B cell (primary cell): Measurements from ENCODE around the gene ADAMTS16. TPM values are rescaled to one million over a fixed set of nuclear protein-coding genes. Genes with fewer than 3 reads are reported as not detected.

Experiments
- ATAC-seq: fragments of 200-7000 bp; cut with Tn5 transposase; one replicate; pipeline ENCODE4 v1.10.0; 2021; ENCODE audit warnings: low read depth, mild to moderate bottlenecking, moderate number of reproducible peaks, moderate library complexity
- CTCF ChIA-PET: fragments of 350-600 bp; sonication (Branson Sonifier 250); formaldehyde crosslinking; loops from one replicate; lab custom pipeline; 2021; ENCODE audit warnings: antibody characterized with exemption, inconsistent platforms; lab: Charles Lee
- POLR2A ChIA-PET: fragments of 350-600 bp; sonication (Branson Sonifier 250); formaldehyde crosslinking; loops from one replicate; lab custom pipeline; 2021; ENCODE audit warnings: antibody characterized with exemption; lab: Charles Lee
- DNase-seq: peaks from one replicate; pipeline ENCODE4 v3.0.0; 2013
- H2AFZ ChIP-seq: 2 replicates; pipeline ENCODE4 v1.6.1; 2012; ENCODE audit warnings: mild to moderate bottlenecking, low read depth, low read length; ENCODE audit not compliant: insufficient read depth, poor library complexity, severe bottlenecking
- H3K27ac ChIP-seq, 2 donors: 1 replicate in 1 of 2; 2 replicates in 1 of 2; pipeline ENCODE4 v1.5.1; 2012 to 2013; ENCODE audit warnings: low read length in 2 of 2, mild to moderate bottlenecking in 2 of 2, moderate library complexity in 1 of 2
- H3K27me3 ChIP-seq, 4 experiments: fragments of 200-600 bp in 1 of 4; sonication (generic) in 1 of 4; replicated peaks in 1 of 4; 1 replicate in 2 of 4; 2 replicates in 2 of 4; pipeline versions ENCODE4 v1.6.1 to v1.7.0; 2013 to 2016; ENCODE audit warnings: low read length in 3 of 4, mild to moderate bottlenecking in 2 of 4, mixed read lengths in 1 of 4, moderate library complexity in 1 of 4; ENCODE audit not compliant: insufficient read depth in 4 of 4, control insufficient read depth in 3 of 4; ENCODE audit errors: control extremely low read depth in 1 of 4
- H3K36me3 ChIP-seq, 2 experiments: replicated peaks in 1 of 2; 1 replicate in 1 of 2; 2 replicates in 1 of 2; pipeline versions ENCODE4 v1.6.1 to v1.7.1; 2013; ENCODE audit warnings: low read length in 1 of 2; ENCODE audit not compliant: insufficient read depth in 2 of 2, control insufficient read depth in 1 of 2; ENCODE audit errors: control extremely low read depth in 1 of 2, extremely low read depth in 1 of 2
- H3K4me1 ChIP-seq, 2 donors: fragments of 200-600 bp in 1 of 2; sonication (generic) in 1 of 2; 1 replicate in 1 of 2; 2 replicates in 1 of 2; pipeline versions ENCODE4 v1.5.1 to v1.6.1; 2013 to 2017; ENCODE audit warnings: low read length in 2 of 2; ENCODE audit not compliant: control insufficient read depth in 2 of 2, insufficient read depth in 2 of 2
- H3K4me2 ChIP-seq: replicated peaks from 2 replicates; pipeline ENCODE3; 2012; ENCODE audit warnings: mild to moderate bottlenecking, low read depth, low read length; ENCODE audit not compliant: poor library complexity, severe bottlenecking
- H3K4me3 ChIP-seq, 5 experiments: fragments of 200-600 bp in 1 of 5; sonication (generic) in 1 of 5; 1 replicate in 3 of 5; 2 replicates in 2 of 5; pipeline versions ENCODE4 v1.5.1 to v1.7.0; 2011 to 2016; ENCODE audit warnings: low read length in 4 of 5, mild to moderate bottlenecking in 4 of 5, low read depth in 2 of 5, control low read depth in 1 of 5, moderate library complexity in 1 of 5; ENCODE audit not compliant: insufficient read depth in 1 of 5; ENCODE audit errors: control extremely low read depth in 1 of 5, extremely low read depth in 1 of 5
- H3K79me2 ChIP-seq: fragments of 200-600 bp; sonication (generic); one replicate; pipeline ENCODE4 v1.6.0; 2016; ENCODE audit warnings: low read length; ENCODE audit not compliant: control insufficient read depth, insufficient read depth
- H3K9ac ChIP-seq: fragments of 200-600 bp; sonication (generic); 2 replicates; pipeline ENCODE4 v1.6.1; 2017; ENCODE audit warnings: mild to moderate bottlenecking, low read length, moderate library complexity
- H3K9me3 ChIP-seq, 3 donors: one replicate each; pipeline versions ENCODE4 v1.6.1 to v1.7.1; 2013; ENCODE audit warnings: low read length in 2 of 3; ENCODE audit not compliant: control insufficient read depth in 2 of 3, insufficient read depth in 1 of 3; ENCODE audit errors: control extremely low read depth in 1 of 3
- H4K20me1 ChIP-seq: 2 replicates; pipeline ENCODE4 v1.6.0; 2012; ENCODE audit warnings: mild to moderate bottlenecking, low read length; ENCODE audit not compliant: insufficient read depth, control insufficient read depth, poor library complexity, severe bottlenecking
- H3K27ac Mint-ChIP-seq: one replicate; pipeline ENCODE4 v1.8.0; 2021; ENCODE audit warnings: mixed read lengths
- H3K27me3 Mint-ChIP-seq: one replicate; pipeline ENCODE4 v1.8.0; 2021; ENCODE audit warnings: mixed read lengths
- H3K4me1 Mint-ChIP-seq: one replicate; pipeline ENCODE4 v1.8.0; 2021; ENCODE audit warnings: mixed read lengths
- H3K4me3 Mint-ChIP-seq: one replicate; pipeline ENCODE4 v1.8.0; 2021; ENCODE audit warnings: mixed read lengths
- H3K9me3 Mint-ChIP-seq: one replicate; pipeline ENCODE4 v1.8.0; 2022; ENCODE audit warnings: mixed read lengths; ENCODE audit not compliant: insufficient read depth
- EZH2 ChIP-seq: IDR thresholded peaks from 2 replicates; pipeline ENCODE4 v1.6.1; 2012; ENCODE audit warnings: borderline replicate concordance, low read depth, mild to moderate bottlenecking, moderate library complexity, low read length; ENCODE audit not compliant: insufficient read depth, poor library complexity, severe bottlenecking
- WGBS: methylation state at CpG from one replicate; pipeline ENCODE4 v1.1.5; 2013; ENCODE audit warnings: missing lambda C conversion rate; ENCODE audit not compliant: insufficient coverage; 5-methylcytosine and 5-hydroxymethylcytosine counted together
- intact Hi-C: fragments of 100-400 bp; cut with micrococcal nuclease; formaldehyde crosslinking; loops from one replicate; pipeline ENCODE4 v1.10.0; 2022
- polyA plus RNA-seq: library from polyadenylated mRNA; depleted of rRNA; stranded (reverse); fragments of >200 nt; gene quantifications from 2 replicates; pipeline ENCODE4 v1.2.3, GENCODE V29; 2012
- total RNA-seq, 2 donors: library from RNA; stranded (reverse); fragments of 120-200 nt in 1 of 2; gene quantifications; 1 replicate in 1 of 2; 2 replicates in 1 of 2; pipeline versions ENCODE4 v1.2.3 to v1.2.4, GENCODE V29; 2013 to 2022
- TF ChIP-seq, protein P1 (sequence below): fragments of 200-600 bp; IDR thresholded peaks from one replicate; pipeline ENCODE4 v1.8.0; 2022; ENCODE audit warnings: antibody characterized with exemption, mild to moderate bottlenecking

ADAMTS16 gene
- total and polyA plus RNA-seq, 2 donors (not counting 1 experiment from before 2014, with no cell fraction given) = not detected

DNA sequence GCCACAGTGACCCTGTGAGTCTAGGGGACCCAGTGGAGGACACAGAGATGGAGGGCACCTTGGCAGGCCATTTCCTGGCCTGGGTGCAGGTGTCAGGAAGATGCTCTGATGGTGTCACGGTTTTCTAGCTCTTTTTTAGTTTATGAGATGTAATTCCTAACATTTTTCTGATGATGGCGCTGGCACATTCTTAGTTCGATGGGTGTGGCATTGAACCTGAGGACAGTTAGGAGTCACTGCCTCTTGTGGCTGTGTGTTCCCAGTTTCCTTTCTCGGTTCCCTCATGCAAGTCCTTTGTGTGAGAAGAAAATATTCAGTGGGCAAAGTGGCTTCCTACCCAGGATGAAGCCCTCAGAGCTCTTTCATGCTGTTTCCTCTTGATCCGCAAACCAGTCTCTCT, 152.9 kb downstream of the ADAMTS16 start:
- CTCF ChIA-PET = no interaction called here
- POLR2A ChIA-PET = no interaction called here
- no peak overlapping the region for H3K4me2 ChIP-seq

DNA sequence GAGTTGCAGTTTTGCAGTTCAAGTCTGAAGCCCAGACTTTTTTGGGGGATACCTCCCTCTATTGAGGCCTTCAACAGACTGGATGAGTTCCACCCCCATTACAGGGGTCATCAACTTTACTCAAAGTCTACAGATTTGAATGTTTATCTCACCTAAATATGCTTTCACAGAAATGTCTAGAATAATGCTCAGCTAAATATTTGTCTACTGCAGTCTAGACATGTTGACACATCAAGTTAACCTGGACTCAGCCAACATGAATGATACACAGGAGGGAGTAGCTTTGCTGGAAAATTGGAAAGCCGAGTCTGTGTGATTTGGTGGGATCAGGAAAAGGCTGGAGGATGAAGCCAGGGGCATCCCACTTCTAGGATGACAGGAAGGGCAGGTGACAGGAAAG, 154.3 kb downstream of the ADAMTS16 start:
- TF ChIP-seq EZH2 = no peak
- TF ChIP-seq, protein P1, sequence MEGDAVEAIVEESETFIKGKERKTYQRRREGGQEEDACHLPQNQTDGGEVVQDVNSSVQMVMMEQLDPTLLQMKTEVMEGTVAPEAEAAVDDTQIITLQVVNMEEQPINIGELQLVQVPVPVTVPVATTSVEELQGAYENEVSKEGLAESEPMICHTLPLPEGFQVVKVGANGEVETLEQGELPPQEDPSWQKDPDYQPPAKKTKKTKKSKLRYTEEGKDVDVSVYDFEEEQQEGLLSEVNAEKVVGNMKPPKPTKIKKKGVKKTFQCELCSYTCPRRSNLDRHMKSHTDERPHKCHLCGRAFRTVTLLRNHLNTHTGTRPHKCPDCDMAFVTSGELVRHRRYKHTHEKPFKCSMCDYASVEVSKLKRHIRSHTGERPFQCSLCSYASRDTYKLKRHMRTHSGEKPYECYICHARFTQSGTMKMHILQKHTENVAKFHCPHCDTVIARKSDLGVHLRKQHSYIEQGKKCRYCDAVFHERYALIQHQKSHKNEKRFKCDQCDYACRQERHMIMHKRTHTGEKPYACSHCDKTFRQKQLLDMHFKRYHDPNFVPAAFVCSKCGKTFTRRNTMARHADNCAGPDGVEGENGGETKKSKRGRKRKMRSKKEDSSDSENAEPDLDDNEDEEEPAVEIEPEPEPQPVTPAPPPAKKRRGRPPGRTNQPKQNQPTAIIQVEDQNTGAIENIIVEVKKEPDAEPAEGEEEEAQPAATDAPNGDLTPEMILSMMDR = no peak
- Histone ChIP-seq H4K20me1 (no peaks in the 10 kb centered on the region), H3K27ac (no peak overlapping the region), H3K4me1 (no peaks in the 10 kb centered on the region), H2AFZ (no peak overlapping the region), H3K9ac (no peak overlapping the region), H3K4me2 (no peak overlapping the region), H3K9me3 (peaks cover 0 to 23% (median 0%) of the 10 kb centered on the region in 3 donors), H3K4me3 (no peak overlapping the region), H3K79me2 (no peaks in the 10 kb centered on the region), H3K36me3 (no peaks in the 10 kb centered on the region), H3K27me3 (no peaks in the 10 kb centered on the region)
- WGBS = 100% methylated on average over 1 of the region's 1 CpG
- intact Hi-C loops = no loop called here
- ATAC-seq (no peak), DNase-seq (no peak)
- Mint-ChIP-seq H3K4me1 (no peaks in the 10 kb centered on the region), H3K4me3 (no peak overlapping the region), H3K9me3 (no peaks in the 10 kb centered on the region), H3K27me3 (peaks cover 3% of the 10 kb centered on the region), H3K27ac (no peak overlapping the region)
- ChIA-PET POLR2A (no interaction called here), CTCF (no interaction called here)

More for the DNA sequence above, 152.9 kb downstream of the ADAMTS16 start:
- Mint-ChIP-seq H3K27me3 (peaks cover 3% of the 10 kb centered on the region), H3K9me3 (no peaks in the 10 kb centered on the region), H3K4me3 (no peak overlapping the region), H3K4me1 (no peaks in the 10 kb centered on the region), H3K27ac (no peak overlapping the region)
- H3K27ac ChIP-seq = no peak overlapping the region
- intact Hi-C loops = no loop called here
- no peaks in the 10 kb centered on the region for H3K27me3 ChIP-seq
- H3K36me3 ChIP-seq = no peaks in the 10 kb centered on the region
- no peaks in the 10 kb centered on the region for H3K4me1 ChIP-seq
- DNase-seq = no peak
- no peak for TF ChIP-seq EZH2
- TF ChIP-seq, protein P1 = no peak
- no peak overlapping the region for H2AFZ ChIP-seq
- no peak for ATAC-seq
- H3K79me2 ChIP-seq = no peaks in the 10 kb centered on the region
- no peaks in the 10 kb centered on the region for H4K20me1 ChIP-seq
- peaks cover 0 to 19% (median 0%) of the 10 kb centered on the region in 3 donors for H3K9me3 ChIP-seq
- no peak overlapping the region for H3K4me3 ChIP-seq
- WGBS = 75% methylated on average over 4 of the region's 5 CpGs
- H3K9ac ChIP-seq = no peak overlapping the region
